Transverse colon (tissue), 4 donors: ENCODE data around the gene PTPRZ1.

ENCODE experiments used
- CTCF ChIP-seq, 5 experiments: fragments of 200-600 bp in 3 of 5; fragments of 450-650 bp in 2 of 5; sonication (generic) in 3 of 5; IDR thresholded peaks; 1 replicate in 2 of 5; 2 replicates in 3 of 5; pipeline ENCODE4 v1.5.1; 2016 to 2017; ENCODE audit warnings: antibody characterized with exemption in 5 of 5, inconsistent platforms in 3 of 5, mild to moderate bottlenecking in 2 of 5, moderate library complexity in 1 of 5
- POLR2A ChIP-seq: fragments of 450-650 bp; IDR thresholded peaks from one replicate; pipeline ENCODE4 v1.6.1; 2016; ENCODE audit warnings: antibody characterized with exemption, mild to moderate bottlenecking, moderate library complexity
- POLR2AphosphoS5 ChIP-seq, 3 donors: sonication (generic); formaldehyde crosslinking; IDR thresholded peaks; one replicate each; pipeline ENCODE4 v1.6.1; 2016; ENCODE audit warnings: antibody characterized with exemption in 3 of 3

GRCh38 chr7:121909716-121910345, 36.9 kb downstream of the PTPRZ1 start:
- TF ChIP-seq CTCF (IDR thresholded peaks at IDR 0.05) (no peak), POLR2A (no peak), POLR2AphosphoS5 (IDR thresholded peaks at IDR 0.05) (no peak)
